Amniotic epithelial cell (primary cell): Measurements from ENCODE around the gene CKAP2.
"Not testable (repeated sequence)": the region's sequence is repeated elsewhere in the genome, so short reads cannot be mapped to it uniquely, and the experiment has no call there.

Experiments used
- DNase-seq: peaks from one replicate; pipeline ENCODE4 v3.0.0-alpha.2; 2010; ENCODE audit warnings: low read depth

The CKAP2 gene

GRCh38 chr13:52454820-52455676 is at the start of gene CKAP2:
Gene CKAP2, plus strand, starts transcription at chr13:52455478. Its CDS starts 79 bp downstream, at chr13:52455557.
- peak; percentile 91 for DNase-seq

- DNase-seq: no peak
These were observed 49.3 kb upstream of the CKAP2 start, which contains the start of gene THSD1 for GRCh38 chr13:52405767-52406494. Gene THSD1, minus strand, starts transcription at chr13:52406172. Its CDS starts 3,572 bp downstream, at chr13:52402600.

GRCh38 chr13:52406629-52407028 is 48.6 kb upstream of the CKAP2 start:
- no peak for DNase-seq

GRCh38 chr13:52407436-52407835 is 47.8 kb upstream of the CKAP2 start:
- not testable (repeated sequence) for DNase-seq

GRCh38 chr13:52408071-52408658 is 47.1 kb upstream of the CKAP2 start:
- not testable (repeated sequence) for DNase-seq

GRCh38 chr13:52411629-52412028 is 43.6 kb upstream of the CKAP2 start:
- peak; percentile 97 for DNase-seq

GRCh38 chr13:52412128-52412527 is 43.1 kb upstream of the CKAP2 start:
- no peak for DNase-seq

GRCh38 chr13:52414051-52414450 is 41.2 kb upstream of the CKAP2 start:
- DNase-seq: no peak

- peak; percentile 73 for DNase-seq
These were observed 40.3 kb upstream of the CKAP2 start for GRCh38 chr13:52414963-52415362.

GRCh38 chr13:52419080-52419479 is 36.2 kb upstream of the CKAP2 start:
- DNase-seq: no peak

GRCh38 chr13:52421216-52421615 is 34.1 kb upstream of the CKAP2 start:
- no peak for DNase-seq

- DNase-seq: peak; percentile 80
These were observed 27.0 kb upstream of the CKAP2 start for GRCh38 chr13:52428295-52428694.

GRCh38 chr13:52432456-52432855 is 22.8 kb upstream of the CKAP2 start:
- DNase-seq: no peak

GRCh38 chr13:52446265-52446664 is 9.0 kb upstream of the CKAP2 start:
- peak; percentile 36 for DNase-seq

GRCh38 chr13:52447354-52447753 is 7.9 kb upstream of the CKAP2 start:
- DNase-seq: no peak

- DNase-seq: no peak
These were observed 7.3 kb upstream of the CKAP2 start for GRCh38 chr13:52447815-52448552.

- peak; percentile 6 for DNase-seq
These were observed 5.8 kb upstream of the CKAP2 start for GRCh38 chr13:52449331-52450011.

- DNase-seq: peak; percentile 85
These were observed 5.1 kb upstream of the CKAP2 start, which contains the start of gene VPS36 for GRCh38 chr13:52450012-52450792. Gene VPS36, minus strand, starts transcription at chr13:52450634. Its CDS starts 40 bp downstream, at chr13:52450594.

- DNase-seq: no peak
These were observed 4.5 kb upstream of the CKAP2 start for GRCh38 chr13:52450793-52451116.

- no peak for DNase-seq
These were observed 4.0 kb upstream of the CKAP2 start for GRCh38 chr13:52451135-52451804.
